K562 (cell line): ENCODE data around the gene RBM20. TPM values are rescaled to one million over a fixed set of nuclear protein-coding genes. Genes with fewer than 3 reads are reported as not detected.
A peak's percentile ranks its signal among the peaks of the same experiment; 100 is the strongest.

Experiments used
- ATAC-seq: fragments of 200-7000 bp; cut with Tn5 transposase; 3 replicates; pipeline ENCODE4 v1.9.1; 2020; ENCODE audit warnings: moderate library complexity
- BruUV-seq: library from RNA; stranded (reverse); fragments of 400-500 nt; replicated peaks from 2 replicates; lab custom pipeline; 2021; lab: Mats Ljungman, UMichigan
- CTCF ChIA-PET: fragments of 300-600 bp; formaldehyde crosslinking; extraction: SDS; loops from one replicate; lab custom pipeline; 2021; ENCODE audit warnings: low intra/inter-chr PET ratio; lab: Yijun Ruan, JAX
- POLR2A ChIA-PET: fragments of 300-600, 350-650 bp; sonication (Branson Sonifier 250); formaldehyde crosslinking; extraction: SDS; loops from one replicate; lab custom pipeline; 2021; ENCODE audit warnings: antibody characterized with exemption, inconsistent platforms; lab: Yijun Ruan, JAX
- DNase-seq, 4 experiments: peaks; one replicate each; pipeline versions ENCODE4 v3.0.0 to v3.0.0-alpha.2; 2011 to 2018; ENCODE audit warnings: low spot score in 3 of 4, mixed read lengths in 3 of 4; ENCODE audit errors: extremely low read depth in 1 of 4
- FAIRE-seq: peaks from 2 replicates; lab custom pipeline; 2011; peaks lifted over from hg19 to GRCh38; lab: Jason Lieb, UNC
- H2AFZ ChIP-seq: 2 replicates; pipeline ENCODE4 v1.6.0; 2011; ENCODE audit warnings: low read depth, low read length, control low read depth, inconsistent platforms
- H3K27ac ChIP-seq: fragments of 200-600 bp; 3 replicates; pipeline ENCODE4 v1.8.0; 2011; ENCODE audit warnings: low read depth, mild to moderate bottlenecking, control low read depth, inconsistent platforms, low read length, moderate library complexity, mixed read lengths; ENCODE audit errors: extremely low read depth
- H3K27me3 ChIP-seq, 2 experiments: fragments of 300-600 bp in 1 of 2; 2 replicates in 1 of 2; 3 replicates in 1 of 2; pipeline versions ENCODE4 v1.6.0 to v1.8.0; 2011; ENCODE audit warnings: inconsistent platforms in 2 of 2, low read length in 2 of 2, mild to moderate bottlenecking in 1 of 2, mixed read lengths in 1 of 2, moderate library complexity in 1 of 2; ENCODE audit not compliant: control insufficient read depth in 2 of 2, insufficient read depth in 2 of 2
- H3K36me3 ChIP-seq: fragments of 300-600 bp; 3 replicates; pipeline ENCODE4 v1.8.0; 2011; ENCODE audit warnings: mild to moderate bottlenecking, low read length, inconsistent platforms; ENCODE audit not compliant: control insufficient read depth, insufficient read depth
- H3K4me1 ChIP-seq, 2 experiments: fragments of 200-600 bp in 1 of 2; replicated peaks in 1 of 2; 2 replicates in 1 of 2; 3 replicates in 1 of 2; pipeline versions ENCODE4 v1.5.1 to v1.8.0; 2011; ENCODE audit warnings: inconsistent platforms in 2 of 2, low read length in 2 of 2, mild to moderate bottlenecking in 1 of 2, mixed read lengths in 1 of 2, moderate library complexity in 1 of 2; ENCODE audit not compliant: control insufficient read depth in 2 of 2, insufficient read depth in 2 of 2
- H3K4me2 ChIP-seq: 2 replicates; pipeline ENCODE4 v1.6.1; 2011; ENCODE audit warnings: low read length, control low read depth, inconsistent platforms, mixed read lengths; ENCODE audit not compliant: insufficient read depth
- H3K4me3 ChIP-seq: fragments of 200-600 bp; sonication (generic), shearing (Covaris generic); 2 replicates; pipeline ENCODE4 v1.5.1; 2016; ENCODE audit warnings: control low read depth, inconsistent platforms
- H3K79me2 ChIP-seq: fragments of 200-600 bp; 3 replicates; pipeline ENCODE4 v1.8.0; 2011; ENCODE audit warnings: low read length, inconsistent platforms; ENCODE audit not compliant: control insufficient read depth, insufficient read depth
- H3K9ac ChIP-seq, 2 experiments: 2 replicates each; pipeline versions ENCODE4 v1.6.0 to v1.6.1; 2011; ENCODE audit warnings: low read depth in 2 of 2, low read length in 2 of 2, control low read depth in 1 of 2, inconsistent platforms in 1 of 2, mild to moderate bottlenecking in 1 of 2, mixed read lengths in 1 of 2; ENCODE audit not compliant: insufficient read depth in 1 of 2
- H3K9me1 ChIP-seq: one replicate; pipeline ENCODE4 v1.6.0; 2011; ENCODE audit warnings: inconsistent platforms, mild to moderate bottlenecking, low read length, moderate library complexity; ENCODE audit not compliant: control insufficient read depth, insufficient read depth
- H3K9me3 ChIP-seq: replicated peaks from 2 replicates; pipeline ENCODE4 v1.5.1; 2011; ENCODE audit warnings: low read depth, low read length, inconsistent platforms; ENCODE audit not compliant: control insufficient read depth, insufficient read depth
- H4K20me1 ChIP-seq: replicated peaks from 2 replicates; pipeline ENCODE4 v1.6.1; 2011; ENCODE audit warnings: low read length, inconsistent platforms, mixed read lengths; ENCODE audit not compliant: control insufficient read depth, insufficient read depth
- ESRRA ChIP-seq: fragments of 450-650 bp; IDR thresholded peaks from 2 replicates; pipeline ENCODE4 v1.6.1; 2014; ENCODE audit warnings: low read depth, mild to moderate bottlenecking, moderate library complexity, borderline replicate concordance
- FOXP4 ChIP-seq: sonication (generic); formaldehyde crosslinking; IDR thresholded peaks from 2 replicates; pipeline ENCODE4 v1.8.0; 2022; ENCODE audit warnings: mild to moderate bottlenecking, missing genetic modification reagents, borderline replicate concordance
- GTF2A2 ChIP-seq: IDR thresholded peaks from 2 replicates; pipeline ENCODE4 v1.6.1; 2016; ENCODE audit warnings: mild to moderate bottlenecking, missing genetic modification characterization, missing compliant biosample characterization
- HBP1 ChIP-seq: fragments of 450-650 bp; formaldehyde crosslinking; IDR thresholded peaks from 2 replicates; pipeline ENCODE4 v1.4.0; 2022; ENCODE audit warnings: missing genetic modification characterization
- L3MBTL2 ChIP-seq: fragments of 450-650 bp; IDR thresholded peaks from 2 replicates; pipeline ENCODE4 v1.6.1; 2016; ENCODE audit warnings: mild to moderate bottlenecking, moderate library complexity
- NR2C1 ChIP-seq, 2 experiments: fragments of 450-650 bp; IDR thresholded peaks; 2 replicates each; pipeline ENCODE4 v1.6.1; 2017; ENCODE audit warnings: mild to moderate bottlenecking in 2 of 2, antibody characterized with exemption in 1 of 2, inconsistent platforms in 1 of 2, missing compliant biosample characterization in 1 of 2, missing genetic modification characterization in 1 of 2
- PKNOX1 ChIP-seq: fragments of 450-650 bp; IDR thresholded peaks from 2 replicates; pipeline ENCODE4 v1.6.1; 2016
- ZNF57 ChIP-seq: fragments of 450-650 bp; formaldehyde crosslinking; IDR thresholded peaks from 2 replicates; pipeline ENCODE4 v1.4.0; 2020; ENCODE audit warnings: mild to moderate bottlenecking, moderate library complexity
- WGBS: fragments of 100-300 bp; shearing (Covaris generic); methylation state at CpG from one replicate; pipeline ENCODE4 v1.1.6; 2016; ENCODE audit warnings: low coverage, mixed read lengths; ENCODE audit not compliant: insufficient coverage; ENCODE audit errors: missing lambda C conversion rate; 5-methylcytosine and 5-hydroxymethylcytosine counted together
- in situ Hi-C: fragments of 300-500 bp; cut with MboI; formaldehyde crosslinking; loops from 4 replicates; pipeline ENCODE4 v1.15.0; 2018; ENCODE audit warnings: inconsistent platforms, mixed read lengths
- intact Hi-C: fragments of 100-400 bp; cut with micrococcal nuclease; formaldehyde crosslinking; loops from 2 replicates; pipeline ENCODE4 v1.14.2; 2022
- polyA plus RNA-seq, 8 experiments: library from polyadenylated mRNA; depleted of rRNA in 4 of 8; stranded (reverse) in 5 of 8; unstranded in 3 of 8; fragments of >200 nt; fragmentation: Nextera tagmentation in 2 of 8; fragmentation: Illumina TruSeq in 1 of 8; extraction: Ambion mirVana in 2 of 8; extraction: Trizol in 1 of 8; gene quantifications; 2 replicates each; pipeline versions ENCODE4 v1.2.1 to v1.2.3, GENCODE V29; 2011 to 2014; ENCODE audit warnings: inconsistent platforms in 1 of 8, missing spikeins in 1 of 8
- total RNA-seq, 7 experiments: library from RNA; depleted of rRNA in 6 of 7; stranded (reverse); fragments of >200 nt in 6 of 7; fragmentation: Illumina TruSeq in 2 of 7; extraction: Trizol in 2 of 7; gene quantifications; 2 replicates each; pipeline versions ENCODE4 v1.2.1 to v1.2.3, GENCODE V29; 2011 to 2021; ENCODE audit warnings: low replicate concordance in 1 of 7

RBM20 gene
- total and polyA plus RNA-seq, 9 of the 15 experiments (the other 6 are each of a cell fraction or from before 2014, with no cell fraction given), result 0.63 to 5.7 (median 3.2) TPM

- H4K20me1 ChIP-seq, result no peaks in the 10 kb centered on the region
- WGBS, result 80% methylated on average over 1 of the region's 2 CpGs
- peaks cover 17% of the 10 kb centered on the region; the same call in 2 of the 3 replicates for H3K36me3 ChIP-seq
- peak; percentile 29 for FAIRE-seq
- ChIA-PET POLR2A (no interaction called here), CTCF (no interaction called here)
- intact Hi-C loops, result no loop called here
- H3K9me3 ChIP-seq, result no peaks in the 10 kb centered on the region
- H3K4me3 ChIP-seq, result no peak overlapping the region
- in situ Hi-C loops, result no loop called here
- BruUV-seq, result no TSS peak
- no peak overlapping the region for H2AFZ ChIP-seq
- ATAC-seq, result no peak
- TF ChIP-seq ESRRA (peak; percentile 50; the same call in 1 of the 2 replicates), NR2C1 (IDR thresholded peaks at IDR 0.05) (0 out of 2 replicates have a peak, but pooled peaks have one; percentile 45), NR2C1 (tag; IDR thresholded peaks at IDR 0.05) (peak; percentile 75), L3MBTL2 (no peak), FOXP4 (CRISPR knock-in tag) (no peak), ZNF57 (CRISPR knock-in tag) (no peak), HBP1 (CRISPR knock-in tag) (no peak), PKNOX1 (peak; percentile 25; the same call in 1 of the 2 replicates), GTF2A2 (tag) (no peak)
- H3K4me1 ChIP-seq, result peaks cover 14% of the 10 kb centered on the region in 2 experiments; a peak in 4 of 5 replicates
- H3K27me3 ChIP-seq, result no peaks in the 10 kb centered on the region
- H3K79me2 ChIP-seq, result no peaks in the 10 kb centered on the region; the same call in 2 of the 3 replicates
- no peak overlapping the region for H3K4me2 ChIP-seq
- peaks cover 2% of the 10 kb centered on the region for H3K9me1 ChIP-seq
- no peak overlapping the region for H3K9ac ChIP-seq
- H3K27ac ChIP-seq, result no peak overlapping the region
- DNase-seq, result peak; percentile 20 to 39 (median 26)
Observed at GRCh38 chr10:110782616-110783015, 138.5 kb downstream of the RBM20 start.
